Renal pelvis (tissue), 4 donors: Measurements from ENCODE around the gene CAPZB. TPM values are rescaled to one million over a fixed set of nuclear protein-coding genes. Genes with fewer than 3 reads are reported as not detected.
"Not testable (repeated sequence)": the region's sequence is repeated elsewhere in the genome, so short reads cannot be mapped to it uniquely, and the experiment has no call there.

ENCODE experiments used
- DNase-seq: peaks from one replicate; pipeline ENCODE4 v3.0.0-alpha.2; 2013
- polyA plus RNA-seq, 3 donors: library from polyadenylated mRNA; unstranded; fragments of 120-200 nt; gene quantifications; one replicate each; pipeline ENCODE4 v1.2.1, GENCODE V29; 2013; ENCODE audit not compliant: insufficient read length in 3 of 3

CAPZB gene
- polyA plus RNA-seq, 3 donors = 225 to 275 (median 245) TPM

DNA sequence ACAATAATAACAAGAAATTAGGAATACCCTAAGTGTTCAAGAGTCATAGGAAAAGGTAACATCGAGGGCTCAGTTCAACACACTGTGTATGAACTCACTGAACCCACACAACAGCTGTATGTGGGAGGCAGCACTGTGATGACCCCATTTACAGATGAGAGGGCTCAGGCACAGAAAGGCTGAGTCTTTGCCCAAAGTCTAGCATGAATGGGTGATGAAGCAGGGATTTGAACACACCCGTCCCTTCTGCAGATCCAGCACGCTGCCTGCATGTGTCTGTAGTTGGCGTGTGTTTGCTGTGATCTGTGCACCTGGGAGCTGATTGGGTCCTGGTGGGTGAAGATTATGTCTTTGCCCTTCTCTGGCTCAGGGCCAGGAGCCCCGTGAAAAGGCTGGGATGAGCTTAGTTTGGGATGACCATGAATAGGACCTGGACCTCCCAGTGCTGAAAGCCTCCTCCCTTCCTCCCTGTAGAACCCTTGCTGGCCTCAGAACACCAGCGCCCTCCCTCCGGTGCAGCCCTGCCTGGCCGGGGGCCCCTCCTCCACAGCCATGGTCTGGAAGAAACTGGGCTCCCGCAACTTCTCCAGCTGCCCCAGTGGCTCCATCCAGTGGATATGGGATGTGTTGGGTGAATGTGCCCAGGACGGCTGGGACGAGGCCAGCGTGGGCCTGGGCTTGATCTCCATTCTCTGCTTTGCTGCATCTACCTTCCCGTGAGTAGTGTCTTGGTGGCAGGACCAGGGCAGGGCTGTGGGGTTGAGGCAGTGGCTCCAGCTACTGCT, 168.0 kb downstream of the CAPZB start:
- DNase-seq = no peak

DNA sequence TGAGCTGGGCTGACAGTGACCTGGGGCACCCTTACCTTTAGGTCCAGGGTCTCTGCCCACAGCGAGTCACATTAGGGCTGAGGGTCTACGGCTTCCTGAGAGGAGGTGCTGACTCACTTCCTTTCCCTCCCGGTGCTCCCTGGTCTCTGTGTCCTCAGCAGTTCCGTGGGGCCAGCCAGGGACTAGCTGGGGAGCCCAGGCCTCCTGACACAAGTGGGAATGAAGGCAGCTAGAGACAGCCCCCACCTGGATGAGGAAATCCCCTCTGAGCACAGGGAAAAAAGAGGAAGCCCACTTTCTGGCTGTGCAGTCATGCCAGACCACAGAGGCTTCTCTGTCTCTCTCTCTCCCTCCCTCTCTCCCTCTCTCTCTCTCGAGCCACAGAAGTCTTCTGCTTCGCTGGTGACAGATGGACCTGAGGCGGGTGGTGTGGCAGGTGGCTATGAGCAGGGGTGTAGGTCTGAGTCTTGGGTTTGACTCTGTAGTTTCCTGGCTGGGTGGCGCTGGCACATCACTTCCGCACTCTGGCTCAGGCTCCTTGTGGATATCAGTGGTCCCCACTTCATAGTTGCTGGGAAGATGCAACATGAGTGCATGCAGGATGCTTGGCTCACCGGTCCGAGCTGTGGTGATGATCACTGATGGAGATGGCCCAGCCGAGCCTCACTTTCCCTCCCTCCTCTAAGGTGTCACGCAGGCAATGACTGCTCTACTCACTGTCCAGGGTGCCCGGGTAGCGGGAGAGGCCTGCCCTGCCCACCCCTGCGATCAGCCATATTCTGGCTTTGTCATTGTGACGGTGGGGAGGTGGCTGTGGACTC, 169.8 kb downstream of the CAPZB start:
- DNase-seq = no peak

DNA sequence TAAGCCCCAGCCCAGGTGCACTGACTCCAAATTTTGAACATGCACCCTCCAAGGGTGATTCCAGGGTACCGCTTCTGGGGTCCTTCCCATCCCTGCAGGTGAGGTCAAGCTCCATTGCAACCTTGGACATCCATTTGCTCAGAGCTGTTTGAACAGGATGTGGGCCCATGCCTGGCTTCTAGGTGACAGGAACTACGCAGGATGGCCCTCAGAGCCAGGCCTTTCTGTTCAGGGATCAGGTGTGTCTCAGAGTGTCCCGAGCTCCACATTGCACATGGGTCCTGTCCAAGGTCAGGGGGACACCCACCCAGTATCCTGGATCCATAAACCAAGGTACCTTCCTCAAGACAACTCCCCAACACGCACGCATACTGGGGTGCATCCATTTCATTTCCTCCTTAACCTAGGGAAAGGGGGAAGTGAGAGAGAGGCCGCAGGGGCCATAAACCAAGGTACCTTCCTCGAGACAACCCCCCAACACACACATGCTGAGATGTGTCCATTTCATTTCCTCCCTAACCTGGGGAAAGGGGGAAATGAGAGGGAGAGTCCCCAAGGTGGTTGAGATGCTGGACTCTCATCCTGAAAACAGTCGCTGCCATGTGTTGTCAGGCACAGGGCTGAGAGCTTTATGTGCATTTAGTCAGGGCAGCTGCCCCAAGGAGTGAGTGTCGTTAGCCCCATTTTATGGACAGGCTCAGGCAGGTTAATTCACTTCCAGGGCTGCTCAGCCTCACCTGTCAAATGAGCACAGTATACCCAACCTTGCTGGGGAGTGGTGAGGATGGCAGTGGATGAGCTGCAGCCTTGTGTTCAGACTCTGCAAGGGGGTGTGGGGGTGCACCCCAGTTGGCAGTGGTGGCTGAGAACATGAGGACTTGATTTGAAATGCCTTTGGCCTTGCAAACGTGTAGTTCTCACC, 171.1 kb downstream of the CAPZB start:
- DNase-seq = no peak

DNA sequence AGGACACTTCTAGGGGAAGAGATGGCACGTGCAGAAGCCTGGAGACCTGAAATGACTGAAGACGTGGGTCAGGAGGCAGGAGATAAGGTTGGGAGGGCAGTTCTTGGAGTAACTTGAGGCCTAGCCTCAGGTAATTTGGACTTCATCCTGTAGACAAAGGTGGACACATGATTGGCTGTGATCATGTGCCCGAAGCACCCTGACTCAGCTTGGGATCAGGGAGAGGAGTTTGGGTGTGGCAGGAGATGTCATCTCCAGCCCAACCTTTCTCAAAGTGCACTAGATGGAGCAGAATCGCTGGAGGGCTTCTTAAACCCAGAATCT, 171.7 kb downstream of the CAPZB start:
- DNase-seq = no peak

DNA sequence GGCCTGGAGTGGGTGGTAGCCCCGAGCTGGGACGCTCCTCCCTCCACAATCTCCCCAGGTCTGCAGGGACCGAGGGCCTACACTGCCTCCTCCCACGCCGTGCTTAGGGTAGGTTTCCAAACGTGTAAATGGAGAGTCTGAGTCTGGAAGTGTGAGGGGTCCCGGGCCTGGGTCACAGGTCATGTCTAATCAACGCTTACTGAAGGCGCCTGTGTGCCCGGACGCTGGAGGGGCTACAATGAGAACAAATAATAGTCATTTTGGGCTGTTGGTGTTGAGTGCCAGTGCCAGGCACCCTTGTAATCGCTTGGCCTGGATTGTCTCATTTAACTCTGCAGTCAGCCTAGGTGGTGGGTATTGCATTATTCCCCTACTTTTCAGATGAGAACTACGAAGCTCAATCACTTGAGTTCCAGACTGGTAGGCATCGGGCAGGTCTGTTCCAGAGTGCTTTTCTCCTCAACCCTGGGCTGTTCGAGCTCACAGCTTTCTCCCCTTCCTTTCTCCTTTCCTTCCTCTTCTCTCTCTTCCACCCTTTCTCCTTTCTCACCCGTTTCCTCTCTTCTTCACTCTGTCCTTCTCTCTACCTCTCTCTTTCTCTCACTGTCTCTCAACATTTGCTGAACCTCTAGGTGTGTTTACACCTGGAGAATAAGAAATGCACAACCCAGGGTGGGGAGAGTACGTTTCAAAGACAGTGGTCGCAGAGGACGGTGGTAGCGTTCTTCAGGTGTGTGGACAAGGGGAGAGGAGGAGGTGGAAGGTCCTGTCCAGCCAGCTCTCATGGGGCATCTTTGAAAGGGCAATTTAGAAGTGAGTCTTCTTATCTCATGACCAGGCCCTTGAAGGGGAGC, 172.3 kb downstream of the CAPZB start:
- no peak for DNase-seq

DNA sequence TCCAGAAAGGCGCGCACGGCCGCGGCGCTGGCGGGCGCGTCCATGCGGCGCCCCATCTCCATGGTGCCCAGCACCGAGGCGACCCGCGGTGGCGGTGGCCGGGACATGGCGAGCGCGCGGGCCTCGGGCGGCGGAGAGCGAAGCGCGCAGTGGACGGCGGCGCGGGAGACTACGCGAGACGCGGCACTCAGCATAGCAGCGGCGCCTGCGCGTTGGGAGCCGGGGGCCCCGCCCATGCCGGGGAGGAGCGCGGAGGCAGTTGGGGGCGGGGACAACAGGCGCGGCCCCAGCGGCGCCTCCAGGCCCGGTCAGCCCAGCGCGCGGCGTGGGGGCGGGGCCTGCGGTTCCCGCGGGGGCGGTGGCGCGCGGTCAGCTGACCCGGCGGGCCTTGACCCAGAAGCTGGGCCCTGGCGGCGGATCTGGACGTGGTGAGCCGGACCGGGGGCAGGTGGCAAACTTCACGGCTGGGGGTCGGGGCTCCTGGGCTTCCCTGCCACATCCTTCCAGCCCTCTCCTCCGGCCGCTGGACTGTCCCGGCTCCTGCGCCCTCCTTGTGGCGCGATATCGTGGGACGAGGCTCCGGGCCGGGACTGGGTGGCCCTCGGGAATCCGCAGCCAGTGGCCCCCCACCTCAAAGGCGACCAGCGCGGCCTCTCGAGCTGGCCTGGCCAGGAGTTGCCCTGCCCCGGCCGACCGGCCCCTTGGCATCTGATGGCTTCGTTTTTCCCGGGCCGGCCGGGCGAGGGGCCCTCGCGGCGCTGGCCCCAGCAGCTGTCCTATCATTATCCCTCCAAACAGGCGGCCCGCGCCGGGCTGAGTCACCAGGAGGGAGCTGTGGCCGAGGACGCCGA, 173.2 kb downstream of the CAPZB start, which contains the start of the genes AKR7A2 and SLC66A1:
TSS of gene AKR7A2 (minus strand) at position 214 of the 851 bp plus-strand sequence. CDS start at position 194, 20 bp downstream.
TSS of gene SLC66A1 (plus strand) at position 396 of the 851 bp plus-strand sequence. CDS start 5,352 bp downstream, outside the sequence.
- DNase-seq = peak; percentile 92

DNA sequence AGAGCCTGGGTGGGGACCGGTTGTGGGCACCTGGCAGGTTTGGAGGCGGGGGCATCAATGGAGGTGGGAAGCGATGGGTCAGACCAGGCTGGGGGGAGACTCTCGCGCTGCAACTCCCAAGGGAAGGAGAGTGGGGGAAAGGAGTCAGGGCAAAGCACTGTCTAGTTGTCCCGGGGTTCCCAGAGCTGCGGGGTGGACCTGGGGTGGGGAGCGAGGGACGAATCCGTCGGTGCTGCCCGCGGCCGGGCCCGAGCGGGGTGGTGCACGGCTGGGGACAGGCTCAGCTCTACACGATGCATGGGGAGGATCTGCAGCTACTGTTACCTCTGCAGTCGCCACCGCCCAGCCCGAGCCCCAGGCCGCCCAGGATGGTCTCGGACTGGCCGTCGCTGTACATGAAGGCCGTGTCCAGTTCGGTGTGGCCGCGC, 173.8 kb downstream of the CAPZB start:
- DNase-seq = no peak

DNA sequence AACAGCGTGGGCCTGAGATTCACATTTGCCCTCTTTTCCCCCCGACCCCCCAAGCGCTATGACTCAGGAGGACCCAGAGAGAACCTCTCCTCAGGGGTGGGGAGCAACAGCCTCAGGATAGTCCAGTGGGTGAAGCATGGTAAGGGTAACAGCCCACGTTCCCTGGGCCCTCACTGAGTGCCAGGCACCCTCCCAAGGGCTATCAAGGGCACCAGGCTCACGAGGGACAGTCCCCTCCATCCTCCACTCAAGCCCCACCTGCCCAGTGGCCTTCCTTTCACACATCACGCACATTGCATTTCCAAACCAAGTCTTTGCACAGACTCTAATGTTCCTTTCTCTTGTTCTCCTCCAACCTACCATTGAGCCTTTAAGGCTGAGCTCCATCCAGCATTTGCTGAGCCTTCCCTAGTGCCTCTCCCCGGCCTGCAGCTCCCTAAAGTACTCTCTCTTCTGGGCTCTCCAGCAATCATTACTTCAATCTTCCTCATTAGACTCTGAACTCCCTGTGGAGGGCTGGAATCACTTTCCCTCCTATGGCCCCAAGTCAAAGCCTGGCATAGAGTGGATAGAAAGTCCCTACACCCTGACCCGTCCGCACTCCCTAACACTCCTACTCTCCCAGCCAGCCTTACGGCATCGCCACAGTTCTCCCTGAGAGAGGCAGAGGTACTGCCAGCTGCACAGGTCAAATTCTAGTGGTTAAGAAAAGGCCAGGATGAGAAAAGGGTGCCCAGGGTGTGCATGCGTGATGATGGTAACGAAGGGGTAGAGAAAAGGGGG, 174.4 kb downstream of the CAPZB start:
- DNase-seq = no peak

DNA sequence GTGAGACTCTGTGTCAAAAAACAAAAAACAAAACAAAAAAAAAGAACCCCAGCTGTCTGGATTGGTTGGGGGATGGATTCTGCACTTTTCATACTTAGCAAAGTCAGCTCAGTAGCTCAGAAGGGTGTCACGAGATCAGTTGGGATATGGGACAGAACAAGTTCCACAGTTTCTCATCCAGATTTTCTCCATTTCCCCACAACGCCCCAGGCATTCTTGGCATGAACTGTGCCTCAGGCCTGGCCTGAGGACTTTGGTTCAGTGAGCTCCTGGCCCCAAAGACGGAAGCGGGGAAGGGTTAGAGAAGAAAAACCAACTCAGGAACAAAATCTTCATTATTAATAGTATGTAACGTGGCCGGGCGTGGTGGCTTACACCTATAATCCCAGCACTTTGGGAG, 175.3 kb downstream of the CAPZB start:
- no peak for DNase-seq

DNA sequence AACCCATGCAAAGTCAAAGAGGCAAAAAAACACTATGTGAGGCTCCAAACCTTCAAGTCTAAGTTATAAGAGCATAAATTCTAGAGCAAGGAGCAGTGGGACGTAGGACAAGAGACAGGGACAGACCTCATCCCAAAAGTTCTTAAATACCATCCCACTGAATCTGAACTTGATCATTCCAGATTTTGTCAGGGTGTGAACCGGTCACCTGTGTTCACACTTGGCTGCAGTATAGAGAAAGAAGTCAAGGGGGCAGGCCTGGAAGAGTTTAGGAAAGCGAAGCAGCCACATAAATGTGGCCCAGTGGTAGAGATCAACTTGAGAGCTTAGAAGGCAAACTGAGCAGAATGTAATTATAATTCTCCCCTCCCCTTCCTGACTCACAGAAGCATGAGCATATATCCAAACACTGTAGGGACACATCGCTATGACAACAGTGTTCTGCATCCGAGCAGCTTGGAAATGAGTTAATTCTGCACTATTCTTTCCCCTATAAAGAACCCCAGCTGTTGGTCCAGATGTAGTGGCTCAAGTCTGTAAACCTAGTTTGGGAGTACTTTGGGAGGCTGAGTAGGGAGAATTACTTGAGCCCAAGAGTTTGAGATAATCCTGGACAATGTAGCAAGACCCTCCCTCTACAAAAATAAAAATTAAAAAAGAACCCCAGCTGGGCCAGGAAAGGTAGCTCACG, 176.1 kb downstream of the CAPZB start:
- DNase-seq = no peak

DNA sequence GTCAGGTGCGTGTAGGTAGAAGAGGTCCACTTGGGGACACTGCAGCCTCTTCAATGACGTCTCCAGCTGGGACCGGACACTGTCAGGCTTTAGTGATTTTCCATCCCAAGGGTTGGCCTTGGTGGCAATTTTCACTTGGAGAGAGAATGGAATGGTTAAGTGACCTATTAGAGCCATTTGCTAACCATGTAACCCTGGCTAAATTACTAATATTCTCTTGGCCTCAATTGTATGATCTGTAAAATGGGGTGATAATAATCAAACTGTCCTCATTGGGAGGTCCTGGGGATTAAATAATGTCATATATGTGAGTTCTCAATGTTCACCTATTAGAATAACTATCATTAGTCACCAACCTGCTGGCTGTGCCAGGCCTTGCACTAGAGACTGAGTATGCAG, 176.8 kb downstream of the CAPZB start:
- DNase-seq = no peak

DNA sequence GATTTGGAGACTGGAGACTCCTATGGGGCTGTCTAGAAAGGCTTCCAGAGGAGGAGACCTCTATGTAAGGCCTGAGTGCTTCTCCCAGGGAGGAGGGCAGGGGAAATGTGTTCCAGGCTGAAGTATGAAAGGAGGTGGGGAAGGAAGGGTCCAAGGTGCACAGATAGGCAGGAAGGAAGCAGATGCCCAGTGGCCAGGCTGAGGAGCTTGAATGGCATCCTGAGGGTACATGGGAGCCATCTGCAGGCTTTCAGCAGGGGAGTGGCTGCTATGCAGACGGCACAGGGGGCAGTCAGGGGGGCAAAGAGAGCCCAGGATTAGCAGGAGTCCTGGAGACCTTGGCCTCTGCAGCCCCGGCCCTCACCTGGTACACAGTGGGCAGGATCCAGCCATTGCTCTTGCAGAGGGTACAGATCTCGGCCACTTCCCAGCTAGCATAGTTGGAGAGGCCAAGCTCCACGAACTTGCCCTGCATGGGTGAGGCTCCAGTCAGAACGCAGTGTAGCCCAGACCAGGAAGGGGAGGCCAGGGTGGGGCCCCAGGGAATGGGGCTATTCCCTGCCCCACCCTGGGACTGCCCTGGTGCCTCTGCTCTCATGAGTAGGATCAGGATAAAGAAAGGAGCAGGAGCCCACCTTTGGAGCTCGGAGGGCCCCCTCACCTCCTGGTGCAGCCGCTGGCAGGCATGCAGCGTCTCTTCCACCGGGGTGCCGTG, 177.4 kb downstream of the CAPZB start:
- DNase-seq = no peak

DNA sequence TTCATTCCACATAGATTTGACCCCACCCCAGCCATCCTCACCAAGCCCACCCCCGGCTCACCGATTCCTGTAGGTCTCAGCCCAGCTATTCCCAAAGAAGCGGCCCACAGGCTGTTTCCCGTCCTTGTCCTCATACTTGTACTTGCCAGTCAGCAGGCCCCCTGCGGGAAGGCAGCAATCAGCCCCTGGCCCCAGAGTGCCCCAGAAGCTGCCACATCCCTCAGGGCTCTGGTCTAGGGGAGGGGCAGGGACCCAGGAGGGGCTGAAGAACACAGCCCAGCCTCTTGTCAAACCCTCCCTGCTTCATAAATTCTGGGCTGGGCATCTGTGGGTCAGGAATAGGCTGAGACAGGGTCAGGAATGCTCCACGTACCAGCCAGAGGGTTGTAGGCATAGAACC, 178.4 kb downstream of the CAPZB start:
- DNase-seq = no peak

DNA sequence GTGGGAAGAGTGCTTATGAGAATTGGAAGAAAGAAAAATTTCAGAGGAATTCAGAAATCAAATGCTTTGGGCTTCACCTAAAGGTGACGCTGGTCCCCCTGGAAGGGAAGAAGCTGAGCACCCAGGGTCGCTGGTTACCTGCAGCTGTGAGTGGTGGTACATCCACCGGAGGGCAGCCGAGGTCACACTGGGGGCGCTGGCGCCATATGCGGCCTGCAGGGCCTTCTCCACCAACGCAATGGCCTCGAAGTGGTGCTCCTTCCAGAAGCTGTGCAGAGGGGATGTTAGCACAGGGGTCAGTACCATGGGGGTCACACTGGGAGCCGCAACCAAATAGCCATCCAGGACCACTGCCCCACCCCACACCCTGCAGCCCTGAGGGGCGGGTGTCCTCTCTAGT, 179.5 kb downstream of the CAPZB start:
- no peak for DNase-seq

DNA sequence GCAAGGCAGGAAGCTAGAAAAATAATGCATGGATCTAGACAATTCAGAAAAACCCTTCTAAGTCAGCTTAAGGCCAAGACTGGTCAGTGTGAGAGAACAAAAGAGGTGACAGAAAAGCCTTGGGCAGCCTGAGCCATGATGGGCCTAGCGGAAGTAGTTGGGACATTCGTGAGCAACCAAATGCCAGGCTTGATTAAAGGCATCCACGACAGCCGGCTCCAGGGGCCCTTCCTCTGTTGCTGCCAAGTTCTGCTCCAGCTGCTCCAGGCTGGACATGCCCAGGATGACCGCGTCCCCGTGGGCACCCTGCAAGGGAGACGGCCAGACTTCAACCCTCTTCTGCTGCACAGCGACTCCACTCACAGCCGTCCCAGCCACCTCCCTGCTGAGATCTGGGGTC, 181.3 kb downstream of the CAPZB start:
- DNase-seq = not testable (repeated sequence)

DNA sequence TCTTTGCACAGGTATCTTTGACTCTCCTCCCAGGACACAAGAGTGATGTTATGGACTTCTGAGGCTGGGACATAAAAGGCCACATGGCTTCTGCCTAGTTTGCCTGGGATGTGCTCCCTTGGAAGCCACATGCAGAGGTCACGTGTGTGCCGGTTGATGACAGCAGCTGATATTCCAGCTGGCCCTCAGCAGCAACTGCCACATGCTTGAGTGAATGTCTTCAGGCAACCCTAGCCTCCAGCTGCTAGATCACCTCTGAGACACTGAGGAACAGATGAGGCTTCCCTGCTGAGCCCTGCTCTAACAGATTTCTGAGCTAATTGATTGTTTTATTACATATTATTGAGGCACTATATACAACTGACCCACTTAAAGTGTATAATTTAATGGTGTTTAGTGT, 185.1 kb downstream of the CAPZB start:
- DNase-seq = no peak

DNA sequence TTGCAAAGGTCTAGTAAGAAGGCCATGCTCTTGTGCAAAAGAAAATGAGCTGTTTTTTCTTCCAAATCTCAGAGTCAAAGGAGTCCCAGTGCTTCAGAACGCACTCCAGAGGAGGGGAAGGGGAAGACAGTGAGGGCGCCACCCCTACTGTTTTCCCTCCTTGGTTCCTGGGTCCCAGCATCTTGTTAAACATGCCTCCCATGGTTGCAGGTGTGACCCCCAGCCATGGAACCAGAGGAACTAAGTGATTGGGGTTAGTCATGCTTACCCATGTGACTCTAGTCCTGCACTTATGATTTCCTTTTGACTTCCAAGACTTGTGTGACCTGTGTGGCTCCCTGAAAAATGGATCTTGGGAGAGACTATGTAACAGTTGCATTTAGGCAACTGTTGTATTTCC, 190.7 kb downstream of the CAPZB start:
- no peak for DNase-seq

DNA sequence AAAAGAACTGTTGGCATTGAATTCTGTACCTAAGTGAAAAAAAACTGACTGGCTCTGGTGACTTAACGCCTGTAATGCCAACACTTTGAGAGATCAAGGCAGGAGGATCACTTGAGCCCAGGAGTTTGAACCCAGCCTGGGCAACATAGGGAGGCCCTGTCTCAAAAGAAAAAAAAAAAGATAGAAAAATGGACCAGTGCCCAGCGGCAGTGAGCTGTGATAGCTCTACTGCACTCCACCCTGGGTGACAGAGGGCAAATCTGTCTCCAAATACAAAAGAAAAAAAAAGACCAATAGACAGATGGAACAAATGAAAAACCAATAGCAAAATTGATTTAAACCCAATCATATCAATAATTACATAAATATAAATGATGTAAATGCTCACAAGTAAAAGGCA, 196.1 kb downstream of the CAPZB start:
- no peak for DNase-seq
